OCI-LY7 (cell line): ENCODE measurements around the gene SOS1. TPM values are rescaled to one million over a fixed set of nuclear protein-coding genes. Genes with fewer than 3 reads are reported as not detected.

Experiments
- BruUV-seq: library from RNA; stranded (reverse); fragments of 400-500 nt; replicated peaks from 2 replicates; lab custom pipeline; 2021; lab: Mats Ljungman, UMichigan
- CTCF ChIA-PET: fragments of 300-600 bp; sonication (Branson Sonifier 250); formaldehyde crosslinking; loops from one replicate; lab custom pipeline; 2022; ENCODE audit warnings: antibody characterized with exemption; ENCODE audit not compliant: unreplicated experiment; lab: Charles Lee
- POLR2A ChIA-PET: fragments of 300-600 bp; sonication (Branson Sonifier 250); formaldehyde crosslinking; loops from one replicate; lab custom pipeline; 2022; ENCODE audit warnings: antibody characterized with exemption; lab: Charles Lee
- DNase-seq: peaks from one replicate; pipeline ENCODE4 v3.0.0-alpha.2; 2015; ENCODE audit warnings: low spot score
- H2AFZ ChIP-seq: fragments of 200-600 bp; sonication (generic), shearing (Covaris generic); 2 replicates; pipeline ENCODE4 v1.6.1; 2014; ENCODE audit warnings: mild to moderate bottlenecking, antibody characterized with exemption, low read length, moderate library complexity
- H3K27ac ChIP-seq: fragments of 200-600 bp; sonication (generic); 2 replicates; pipeline ENCODE4 v1.5.1; 2014; ENCODE audit warnings: mixed run types, low read depth, mild to moderate bottlenecking, moderate library complexity, low read length, inconsistent platforms; ENCODE audit not compliant: poor library complexity, severe bottlenecking
- H3K36me3 ChIP-seq: fragments of 200-600 bp; sonication (generic); 2 replicates; pipeline ENCODE4 v1.6.1; 2014; ENCODE audit warnings: mild to moderate bottlenecking, antibody characterized with exemption, low read length, moderate library complexity, mixed read lengths; ENCODE audit not compliant: insufficient read depth
- H3K4me1 ChIP-seq: fragments of 200-600 bp; sonication (generic); 2 replicates; pipeline ENCODE4 v1.5.1; 2014; ENCODE audit warnings: mild to moderate bottlenecking, low read length; ENCODE audit not compliant: insufficient read depth, poor library complexity, severe bottlenecking
- H3K4me2 ChIP-seq: fragments of 200-600 bp; sonication (generic); 2 replicates; pipeline ENCODE4 v1.6.1; 2014; ENCODE audit warnings: mild to moderate bottlenecking, low read length
- H3K4me3 ChIP-seq: fragments of 200-600 bp; sonication (generic); 2 replicates; pipeline ENCODE4 v1.5.1; 2014; ENCODE audit warnings: mild to moderate bottlenecking, low read depth, low read length; ENCODE audit not compliant: poor library complexity, severe bottlenecking
- H3K79me2 ChIP-seq: fragments of 200-600 bp; sonication (generic); 2 replicates; pipeline ENCODE4 v1.6.1; 2016; ENCODE audit warnings: low read depth, mild to moderate bottlenecking, low read length, moderate library complexity, mixed read lengths; ENCODE audit not compliant: insufficient read depth
- H3K9me2 ChIP-seq: fragments of 200-600 bp; sonication (generic); 2 replicates; pipeline ENCODE4 v1.6.1; 2016; ENCODE audit warnings: mild to moderate bottlenecking, low read length, mixed read lengths; ENCODE audit not compliant: insufficient read depth
- H3K9me3 ChIP-seq: fragments of 200-600 bp; sonication (generic); 2 replicates; pipeline ENCODE4 v1.6.1; 2014; ENCODE audit warnings: mild to moderate bottlenecking, mixed run types, low read length, mixed read lengths
- H4K20me1 ChIP-seq: fragments of 200-600 bp; sonication (generic); 2 replicates; pipeline ENCODE4 v1.6.1; 2014; ENCODE audit warnings: mild to moderate bottlenecking, antibody characterized with exemption, low read length, moderate library complexity, mixed read lengths; ENCODE audit not compliant: insufficient read depth
- EZH2phosphoT487 ChIP-seq: fragments of 200-600 bp; sonication (generic); IDR thresholded peaks from 2 replicates; pipeline ENCODE4 v1.6.1; 2018; ENCODE audit warnings: low read depth, borderline replicate concordance, mild to moderate bottlenecking, mixed run types, antibody characterized with exemption, low read length, moderate library complexity, mixed read lengths
- intact Hi-C: fragments of 100-400 bp; cut with micrococcal nuclease; formaldehyde crosslinking; loops from one replicate; pipeline ENCODE4 v1.10.0; 2022; ENCODE audit not compliant: unreplicated experiment
- total RNA-seq, 2 experiments: library from RNA; depleted of rRNA in 1 of 2; stranded (reverse); fragments of >200 nt in 1 of 2; shearing (Covaris generic) in 1 of 2; gene quantifications; 2 replicates each; pipeline ENCODE4 v1.2.3, GENCODE V29; 2014 to 2022
- TF ChIP-seq, protein P1 (sequence below): fragments of 200-600 bp; sonication (generic); conservative IDR thresholded peaks from 2 replicates; pipeline ENCODE4 v1.5.1; 2014; ENCODE audit warnings: mild to moderate bottlenecking, antibody characterized with exemption, low read length, moderate library complexity, mixed read lengths

Gene SOS1
- total RNA-seq, 2 experiments from 2014 or later: 21.3 to 40.0 TPM

DNA sequence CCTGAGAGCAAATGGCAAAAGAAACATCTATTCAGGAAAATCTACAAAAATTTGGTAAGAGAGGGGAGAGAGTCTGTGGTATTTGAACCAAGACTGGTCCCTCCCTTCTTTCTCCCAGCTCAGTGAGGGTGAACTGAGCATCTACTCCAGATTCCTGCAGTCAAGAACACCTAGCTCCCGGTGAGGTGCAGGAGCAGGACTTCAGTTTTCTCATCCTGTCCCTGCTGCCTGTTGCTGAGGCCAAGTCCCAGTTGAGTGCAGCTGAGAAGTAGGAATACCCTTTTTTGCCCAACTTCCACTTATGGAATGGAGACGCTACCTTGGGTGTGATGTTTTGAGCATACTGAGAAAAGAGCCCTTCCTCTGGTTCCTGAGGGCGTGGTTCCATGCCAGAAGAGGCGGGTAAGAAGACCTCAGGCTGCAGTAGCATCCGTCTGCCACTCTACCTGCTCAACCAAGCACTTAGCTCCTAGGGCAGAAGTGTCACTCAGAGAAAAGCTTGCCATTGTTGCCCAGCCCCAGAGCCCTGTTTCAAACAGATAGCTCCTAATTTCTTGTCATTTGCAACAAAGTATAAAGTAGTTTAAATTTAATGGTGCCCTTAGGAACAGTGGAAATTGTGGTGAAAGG is 112.9 kb downstream of the SOS1 start:
- Histone ChIP-seq H3K79me2 (no peaks in the 10 kb centered on the region), H3K9me2 (no peaks in the 10 kb centered on the region), H3K27ac (no peak overlapping the region), H2AFZ (no peak overlapping the region), H3K36me3 (peaks cover 89% of the 10 kb centered on the region), H3K9me3 (no peaks in the 10 kb centered on the region), H4K20me1 (no peaks in the 10 kb centered on the region), H3K4me3 (no peak overlapping the region), H3K4me2 (0 out of 2 replicates have a peak overlapping the region, but pooled peaks have one; percentile 13), H3K4me1 (peaks cover 11% of the 10 kb centered on the region)
- peak; percentile 30 for DNase-seq
- ChIA-PET POLR2A (no interaction called here), CTCF (interaction anchor here (0.5 to 0.9 kb wide), 2 partner anchors 20 to 144 kb away, joined by 3 read pairs; no protein-coding TSS in a partner anchor)
- BruUV-seq: no TSS peak
- intact Hi-C loops: no loop called here
- TF ChIP-seq EZH2phosphoT487: no peak
- TF ChIP-seq, protein P1, sequence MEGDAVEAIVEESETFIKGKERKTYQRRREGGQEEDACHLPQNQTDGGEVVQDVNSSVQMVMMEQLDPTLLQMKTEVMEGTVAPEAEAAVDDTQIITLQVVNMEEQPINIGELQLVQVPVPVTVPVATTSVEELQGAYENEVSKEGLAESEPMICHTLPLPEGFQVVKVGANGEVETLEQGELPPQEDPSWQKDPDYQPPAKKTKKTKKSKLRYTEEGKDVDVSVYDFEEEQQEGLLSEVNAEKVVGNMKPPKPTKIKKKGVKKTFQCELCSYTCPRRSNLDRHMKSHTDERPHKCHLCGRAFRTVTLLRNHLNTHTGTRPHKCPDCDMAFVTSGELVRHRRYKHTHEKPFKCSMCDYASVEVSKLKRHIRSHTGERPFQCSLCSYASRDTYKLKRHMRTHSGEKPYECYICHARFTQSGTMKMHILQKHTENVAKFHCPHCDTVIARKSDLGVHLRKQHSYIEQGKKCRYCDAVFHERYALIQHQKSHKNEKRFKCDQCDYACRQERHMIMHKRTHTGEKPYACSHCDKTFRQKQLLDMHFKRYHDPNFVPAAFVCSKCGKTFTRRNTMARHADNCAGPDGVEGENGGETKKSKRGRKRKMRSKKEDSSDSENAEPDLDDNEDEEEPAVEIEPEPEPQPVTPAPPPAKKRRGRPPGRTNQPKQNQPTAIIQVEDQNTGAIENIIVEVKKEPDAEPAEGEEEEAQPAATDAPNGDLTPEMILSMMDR: 0 out of 2 replicates have a peak, but pooled peaks have one; percentile 17

DNA sequence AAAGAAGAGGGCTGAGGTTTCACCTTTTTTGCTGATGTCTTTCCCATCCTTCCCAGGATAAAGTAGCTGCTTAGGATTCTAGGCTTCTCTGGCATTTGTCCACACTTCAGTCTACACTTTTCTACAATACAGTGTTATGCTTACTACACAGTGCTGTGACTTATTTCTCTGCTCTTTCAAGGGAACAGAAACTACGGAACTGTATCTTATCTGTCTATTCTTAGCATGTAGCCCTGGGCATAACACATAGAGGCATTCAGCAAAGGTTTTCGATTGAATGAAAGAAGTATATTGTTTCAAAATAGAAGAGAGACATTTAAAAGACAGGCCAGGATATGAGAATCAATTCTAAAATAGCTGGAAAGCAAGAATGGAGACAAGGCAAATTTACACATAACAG is 120.3 kb downstream of the SOS1 start:
- no peak for DNase-seq
- ChIA-PET POLR2A (interaction anchor here (0.5 to 1.5 kb wide), 6 partner anchors 9 to 780 kb away, joined by 3 to 5 read pairs (median 4); no protein-coding TSS in a partner anchor), CTCF (no interaction called here)
- no peak overlapping the region for H3K4me2 ChIP-seq
- no peaks in the 10 kb centered on the region for H3K79me2 ChIP-seq
- H3K4me1 ChIP-seq: no peaks in the 10 kb centered on the region
- H3K27ac ChIP-seq: no peak overlapping the region
- H2AFZ ChIP-seq: no peak overlapping the region
- no peaks in the 10 kb centered on the region for H3K9me3 ChIP-seq
- TF ChIP-seq, protein P1: no peak
- no peak for TF ChIP-seq EZH2phosphoT487
- no peaks in the 10 kb centered on the region for H3K9me2 ChIP-seq
- H3K4me3 ChIP-seq: no peak overlapping the region
- BruUV-seq: no TSS peak
- intact Hi-C loops: no loop called here
- H3K36me3 ChIP-seq: peaks cover 85% of the 10 kb centered on the region
- H4K20me1 ChIP-seq: no peaks in the 10 kb centered on the region

GRCh38 chr2:38997781-38998180 is 123.1 kb downstream of the SOS1 start:
- Histone ChIP-seq H3K4me2 (no peak overlapping the region), H3K4me1 (no peaks in the 10 kb centered on the region), H3K9me2 (no peaks in the 10 kb centered on the region), H3K4me3 (no peak overlapping the region), H2AFZ (no peak overlapping the region), H3K79me2 (no peaks in the 10 kb centered on the region), H3K27ac (no peak overlapping the region), H3K9me3 (no peaks in the 10 kb centered on the region), H4K20me1 (no peaks in the 10 kb centered on the region), H3K36me3 (peaks cover 80% of the 10 kb centered on the region)
- DNase-seq: no peak
- ChIA-PET POLR2A (interaction anchor here (1.1 kb wide), 1 partner anchor 8 kb away, joined by 3 read pairs; no protein-coding TSS in a partner anchor), CTCF (no interaction called here)
- TF ChIP-seq, protein P1: no peak
- TF ChIP-seq EZH2phosphoT487: no peak
- intact Hi-C loops: no loop called here
- BruUV-seq: no TSS peak
